H4 (cell line): ENCODE results near the gene IL33. TPM values are rescaled to one million over a fixed set of nuclear protein-coding genes. Genes with fewer than 3 reads are reported as not detected.

Source experiments
- DNase-seq: peaks from one replicate; pipeline ENCODE4 v3.0.0-alpha.2; 2015; ENCODE audit warnings: low spot score
- total RNA-seq: library from RNA; depleted of rRNA; stranded (reverse); fragments of >200 nt; shearing (Covaris generic); gene quantifications from 2 replicates; pipeline ENCODE4 v1.2.3, GENCODE V29; 2014

The IL33 gene
- total RNA-seq, 1 experiment from 2014 or later, result not detected

DNA sequence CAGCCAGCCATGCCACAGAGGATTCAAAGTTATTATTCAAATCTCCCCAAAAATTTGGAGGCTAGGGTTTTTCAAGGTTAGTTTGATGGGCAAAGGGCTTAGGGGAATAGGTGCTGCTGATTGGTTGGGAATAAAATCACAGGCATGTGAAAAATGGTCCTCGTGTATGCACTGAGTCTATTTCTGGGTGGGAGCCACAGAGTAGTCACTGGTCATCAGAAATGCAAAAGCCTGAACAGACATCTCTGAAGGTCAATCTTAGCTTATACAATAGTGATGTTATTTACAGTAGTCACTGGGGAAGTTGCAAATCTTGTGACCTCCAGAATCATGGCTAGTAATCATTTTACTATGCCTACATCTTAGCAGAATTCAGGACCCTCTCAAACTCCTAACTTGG is 1.3 kb downstream of the IL33 start:
- DNase-seq, result no peak

- no peak for DNase-seq
Observed at GRCh38 chr9:6218099-6218502, 2.5 kb downstream of the IL33 start.

- DNase-seq, result no peak
Observed at GRCh38 chr9:6219040-6219439, 3.4 kb downstream of the IL33 start.

GRCh38 chr9:6219981-6220380 is 4.4 kb downstream of the IL33 start:
- DNase-seq, result no peak

DNA sequence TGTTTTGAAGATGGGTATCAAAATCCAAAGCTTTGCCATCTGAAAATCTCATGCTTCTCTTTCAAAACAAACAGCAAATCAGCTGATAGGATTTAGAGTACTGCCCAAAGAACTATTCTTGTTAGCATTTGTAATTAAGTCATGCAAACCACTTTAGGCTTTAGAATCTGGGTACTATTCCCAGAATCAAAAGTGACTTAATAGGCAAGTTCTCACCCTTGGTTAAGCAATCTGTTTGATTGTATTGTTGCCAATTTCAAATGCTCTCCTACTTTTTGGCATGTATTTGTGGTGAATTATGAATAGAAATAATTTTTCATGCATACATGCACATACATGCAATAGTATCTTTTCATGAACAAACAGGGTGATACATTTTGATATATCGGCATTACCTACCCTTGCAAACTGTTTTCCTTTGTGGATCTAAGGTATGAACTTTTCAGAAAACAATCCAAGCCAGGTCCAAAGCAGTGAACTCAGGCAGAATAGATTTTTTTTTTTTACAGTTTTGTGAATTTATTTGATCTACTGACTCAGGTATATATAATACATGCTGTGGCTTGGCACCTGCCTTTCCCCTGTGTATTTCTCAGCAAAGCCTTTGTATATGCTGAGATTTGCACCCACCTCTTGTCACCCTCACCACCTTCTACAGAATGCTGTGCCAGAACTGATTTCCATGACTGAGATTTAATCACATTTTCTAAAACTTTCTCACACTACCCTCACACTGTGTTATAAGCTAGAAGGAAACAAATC is 9.0 kb downstream of the IL33 start:
- no peak for DNase-seq

DNA sequence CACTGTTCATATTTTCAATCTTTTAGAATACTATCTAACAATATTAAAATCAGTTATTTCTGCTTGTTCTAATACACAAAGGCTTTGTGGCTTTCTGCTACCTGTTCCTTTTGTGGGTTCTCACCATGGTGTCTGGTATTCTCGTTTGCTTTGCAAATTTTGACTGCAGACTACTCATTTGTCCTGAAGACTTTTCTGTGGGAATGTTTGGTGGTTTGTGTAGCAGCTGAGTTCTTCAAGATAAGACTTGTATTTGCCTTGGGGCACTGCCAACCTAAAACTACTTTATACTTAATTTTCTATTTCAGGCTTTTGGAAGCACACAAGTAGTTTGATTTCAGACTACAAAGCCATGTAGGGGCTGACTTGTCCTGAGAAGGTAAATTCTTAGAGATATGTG is 11.1 kb downstream of the IL33 start:
- no peak for DNase-seq

DNA sequence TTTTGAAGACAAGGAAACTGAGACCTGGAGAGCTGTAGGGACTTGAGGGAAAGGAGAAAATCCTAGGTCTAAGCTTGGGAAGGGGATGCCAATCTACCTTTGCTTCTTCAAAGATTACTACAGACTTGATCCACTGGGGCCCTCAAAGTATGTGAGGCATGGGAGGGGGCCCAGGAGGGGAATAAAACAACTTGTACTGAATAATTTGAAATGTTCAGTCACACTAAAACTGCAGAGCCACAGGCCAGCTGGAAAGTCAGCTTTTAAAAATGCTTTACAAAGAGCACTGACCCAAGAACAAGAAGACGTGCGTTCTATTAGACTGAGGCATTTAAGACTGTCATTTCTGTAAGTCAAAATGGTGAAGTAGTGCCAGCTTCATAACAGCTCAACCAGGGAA is 13.6 kb downstream of the IL33 start:
- no peak for DNase-seq

- no peak for DNase-seq
Observed at GRCh38 chr9:6229619-6230018, 14.0 kb downstream of the IL33 start.

GRCh38 chr9:6230037-6230780 is 14.6 kb downstream of the IL33 start:
- DNase-seq, result no peak

DNA sequence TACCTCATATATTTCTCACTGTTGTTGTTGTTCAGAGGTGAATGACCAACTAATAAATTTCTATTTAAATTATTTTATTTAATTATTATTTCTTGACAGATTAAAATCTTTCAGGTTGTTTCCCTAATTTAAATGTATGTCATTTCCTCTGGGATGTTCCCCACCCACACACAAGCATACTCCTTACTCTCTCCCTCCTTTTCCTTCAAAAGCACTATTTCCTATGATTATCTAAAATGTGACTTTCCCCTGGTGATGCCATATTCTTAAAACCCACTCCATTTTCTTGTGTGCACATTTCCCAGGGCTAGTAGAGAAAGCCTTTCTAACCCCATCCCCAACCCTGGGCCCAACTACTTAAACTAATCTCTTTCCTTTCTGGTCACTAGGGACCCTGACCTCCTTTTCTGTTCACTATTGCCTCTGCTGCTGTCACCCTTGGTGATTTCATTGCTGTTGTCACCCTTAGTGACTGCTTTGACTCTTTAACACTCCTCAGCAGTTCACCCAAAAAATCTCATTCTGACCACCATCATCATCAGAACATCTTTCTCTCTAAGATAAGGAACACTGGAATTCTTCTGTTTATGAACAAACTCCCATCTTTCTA is 16.8 kb downstream of the IL33 start:
- DNase-seq, result no peak

GRCh38 chr9:6234014-6234413 is 18.4 kb downstream of the IL33 start:
- DNase-seq, result no peak

- no peak for DNase-seq
Observed at GRCh38 chr9:6237267-6237666, 21.7 kb downstream of the IL33 start.

DNA sequence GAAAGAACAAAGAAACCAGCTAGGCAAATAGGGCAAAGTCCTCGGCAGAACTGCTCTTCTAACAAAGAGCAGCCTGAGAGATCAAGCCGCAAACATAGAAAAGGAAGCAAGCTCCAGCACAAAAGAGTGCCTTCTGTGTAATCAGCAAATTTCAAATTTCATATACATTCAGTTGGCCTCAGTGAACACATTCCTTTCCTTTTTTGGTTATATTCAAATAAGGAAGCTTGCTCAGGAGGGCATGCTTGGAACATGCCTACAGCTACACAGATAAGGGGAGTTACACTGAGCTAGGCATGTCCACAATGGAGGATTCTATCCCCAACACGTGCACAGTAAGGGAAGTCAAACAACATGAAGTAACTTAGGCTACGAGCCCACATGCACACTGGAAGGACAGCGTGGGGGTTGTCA is 23.4 kb downstream of the IL33 start:
- DNase-seq, result no peak

DNA sequence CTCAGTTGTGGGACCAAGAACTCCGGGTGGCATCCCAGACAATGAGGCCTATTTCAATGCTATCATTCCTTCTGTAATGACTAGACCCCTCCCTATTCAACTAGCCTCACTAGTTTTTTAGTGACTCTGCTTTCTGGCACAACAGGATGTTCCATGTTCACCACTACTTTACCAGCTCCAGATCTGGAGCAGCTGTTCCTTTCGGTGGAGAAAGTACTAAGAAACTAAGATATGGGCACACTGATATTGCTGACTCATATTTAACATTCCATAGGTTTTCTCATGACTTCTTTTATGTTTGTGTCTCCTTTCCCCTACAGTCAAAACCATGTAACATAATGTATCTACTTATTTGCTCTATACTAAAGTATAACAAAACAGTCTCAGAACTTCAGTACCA is 24.1 kb downstream of the IL33 start:
- DNase-seq, result no peak

DNA sequence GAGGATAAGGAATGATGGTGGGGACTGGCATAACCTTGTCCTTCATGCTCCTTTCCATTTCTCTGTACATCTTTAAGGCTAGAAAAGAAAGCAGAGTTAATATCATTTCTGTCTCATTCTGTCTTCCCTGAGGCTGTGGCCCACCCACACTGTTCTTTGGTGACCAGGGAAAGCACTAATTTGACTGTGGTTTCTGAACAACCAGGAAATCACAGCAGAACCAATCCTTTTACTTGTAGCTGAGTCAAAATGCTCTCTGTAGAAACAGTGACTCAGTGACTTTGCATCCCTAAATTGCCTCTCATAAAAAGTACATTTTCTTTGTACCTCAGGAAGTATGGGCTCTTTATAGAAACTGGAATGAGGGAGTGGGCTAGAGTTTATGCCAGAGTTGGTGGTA is 28.1 kb downstream of the IL33 start:
- DNase-seq, result peak; percentile 5

DNA sequence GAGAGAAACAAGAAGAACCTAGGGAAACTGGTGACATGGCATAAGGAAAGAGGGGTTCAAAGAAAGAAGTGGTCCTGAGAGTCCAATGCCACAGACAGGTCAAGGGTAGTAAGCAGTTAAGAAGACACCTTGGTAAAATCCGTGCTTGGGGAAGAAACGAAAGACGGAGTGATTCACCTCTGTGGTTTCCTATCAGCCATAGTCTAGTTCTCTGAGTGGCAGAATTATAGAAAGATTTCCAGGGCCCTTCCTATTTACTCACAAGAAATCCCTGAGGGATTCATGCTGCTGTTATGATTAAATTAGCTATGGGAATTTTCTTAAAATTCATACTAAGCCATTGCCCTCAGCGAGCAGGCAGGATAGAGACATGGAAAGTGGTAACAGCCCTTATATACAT is 31.7 kb downstream of the IL33 start:
- no peak for DNase-seq

- DNase-seq, result no peak
Observed at GRCh38 chr9:6268826-6269397, 53.3 kb downstream of the IL33 start.

- DNase-seq, result no peak
Observed at GRCh38 chr9:6270896-6271295, 55.3 kb downstream of the IL33 start.

- no peak for DNase-seq
Observed at GRCh38 chr9:6271508-6272228, 56.1 kb downstream of the IL33 start.

DNA sequence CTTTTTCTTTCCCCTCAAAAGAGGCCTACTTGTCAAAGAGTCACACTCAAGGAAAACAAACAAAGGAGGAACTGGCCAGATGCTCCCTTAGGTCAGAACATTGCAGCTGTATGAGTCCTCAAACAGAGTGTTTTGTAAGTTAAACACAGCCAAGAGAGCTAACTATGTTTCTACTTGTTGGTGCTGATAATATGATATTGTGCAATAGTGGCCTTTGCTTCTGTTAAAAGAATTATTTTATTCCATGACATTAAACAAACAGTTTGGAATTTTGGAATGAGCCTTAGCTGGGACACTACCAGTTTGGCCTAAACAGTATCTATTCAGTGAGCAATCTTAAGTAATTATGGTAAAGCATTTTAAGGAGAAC is 56.6 kb downstream of the IL33 start:
- DNase-seq, result no peak

DNA sequence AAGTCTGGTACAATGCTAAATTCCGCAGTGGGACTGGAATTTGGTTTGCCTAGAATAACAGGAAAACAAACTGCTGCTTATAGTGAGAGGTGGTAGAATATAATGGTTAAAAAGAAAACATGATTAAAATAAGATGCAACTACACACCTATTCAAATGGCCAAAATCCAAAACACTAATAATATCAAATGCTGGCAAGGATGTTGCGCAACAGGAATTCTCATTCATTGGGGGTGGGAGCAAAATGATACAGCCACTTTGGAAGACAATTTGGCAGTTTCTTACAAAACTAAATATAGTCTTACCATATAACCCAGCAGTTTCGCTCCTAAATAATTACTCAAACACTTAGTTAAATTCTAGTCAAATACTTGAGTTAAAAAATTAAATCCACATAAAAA is 61.8 kb downstream of the IL33 start:
- no peak for DNase-seq

GRCh38 chr9:6301858-6302257 is 86.3 kb downstream of the IL33 start:
- no peak for DNase-seq
